Epithelial cell of esophagus (primary cell): ENCODE data around the gene PEMT.

Source experiments
- DNase-seq: peaks from one replicate; pipeline ENCODE4 v3.0.0; 2010; ENCODE audit warnings: low read depth
- H3K4me3 ChIP-seq: 2 replicates; pipeline ENCODE4 v1.5.1; 2011; ENCODE audit warnings: mild to moderate bottlenecking, low read length, control low read depth
- TF ChIP-seq, protein P1 (sequence below): IDR thresholded peaks from 2 replicates; pipeline ENCODE4 v1.5.1; 2011; ENCODE audit warnings: low read depth, mild to moderate bottlenecking, low read length, control low read depth, inconsistent platforms; ENCODE audit not compliant: insufficient read depth; ENCODE audit errors: missing control alignments

PEMT gene

DNA sequence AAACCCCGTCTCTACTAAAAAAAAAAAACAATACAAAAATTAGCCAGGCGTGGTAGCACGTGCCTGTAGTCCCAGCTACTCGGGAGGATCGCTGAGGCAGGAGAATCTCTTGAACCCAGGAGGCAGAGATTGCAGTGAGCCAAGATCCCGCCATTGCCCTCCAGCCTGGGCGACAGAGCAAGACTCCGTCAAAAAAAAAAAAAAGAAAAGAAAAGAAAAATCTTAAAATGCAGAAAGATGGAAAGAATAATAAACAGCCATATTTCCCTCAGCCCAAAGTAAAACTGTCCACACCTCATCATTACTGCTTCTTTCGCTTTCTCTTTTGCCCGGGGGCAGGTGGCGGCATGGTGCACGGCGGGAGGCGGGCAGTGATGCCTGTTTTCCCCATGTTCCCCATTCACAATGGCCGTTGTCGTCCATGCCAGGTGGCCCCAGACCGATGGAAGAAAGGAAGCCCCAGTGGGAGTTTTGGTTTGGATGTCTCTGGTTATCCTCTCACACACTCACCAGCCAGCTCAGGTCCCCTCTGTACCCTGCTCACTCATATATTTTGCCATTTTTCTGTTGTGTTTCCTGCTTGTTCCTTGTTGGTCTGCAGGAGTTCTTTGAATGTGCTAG is 37.0 kb upstream of the PEMT start:
- H3K4me3 ChIP-seq: no peak overlapping the region
- no peak for DNase-seq
- TF ChIP-seq, protein P1, sequence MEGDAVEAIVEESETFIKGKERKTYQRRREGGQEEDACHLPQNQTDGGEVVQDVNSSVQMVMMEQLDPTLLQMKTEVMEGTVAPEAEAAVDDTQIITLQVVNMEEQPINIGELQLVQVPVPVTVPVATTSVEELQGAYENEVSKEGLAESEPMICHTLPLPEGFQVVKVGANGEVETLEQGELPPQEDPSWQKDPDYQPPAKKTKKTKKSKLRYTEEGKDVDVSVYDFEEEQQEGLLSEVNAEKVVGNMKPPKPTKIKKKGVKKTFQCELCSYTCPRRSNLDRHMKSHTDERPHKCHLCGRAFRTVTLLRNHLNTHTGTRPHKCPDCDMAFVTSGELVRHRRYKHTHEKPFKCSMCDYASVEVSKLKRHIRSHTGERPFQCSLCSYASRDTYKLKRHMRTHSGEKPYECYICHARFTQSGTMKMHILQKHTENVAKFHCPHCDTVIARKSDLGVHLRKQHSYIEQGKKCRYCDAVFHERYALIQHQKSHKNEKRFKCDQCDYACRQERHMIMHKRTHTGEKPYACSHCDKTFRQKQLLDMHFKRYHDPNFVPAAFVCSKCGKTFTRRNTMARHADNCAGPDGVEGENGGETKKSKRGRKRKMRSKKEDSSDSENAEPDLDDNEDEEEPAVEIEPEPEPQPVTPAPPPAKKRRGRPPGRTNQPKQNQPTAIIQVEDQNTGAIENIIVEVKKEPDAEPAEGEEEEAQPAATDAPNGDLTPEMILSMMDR: no peak

DNA sequence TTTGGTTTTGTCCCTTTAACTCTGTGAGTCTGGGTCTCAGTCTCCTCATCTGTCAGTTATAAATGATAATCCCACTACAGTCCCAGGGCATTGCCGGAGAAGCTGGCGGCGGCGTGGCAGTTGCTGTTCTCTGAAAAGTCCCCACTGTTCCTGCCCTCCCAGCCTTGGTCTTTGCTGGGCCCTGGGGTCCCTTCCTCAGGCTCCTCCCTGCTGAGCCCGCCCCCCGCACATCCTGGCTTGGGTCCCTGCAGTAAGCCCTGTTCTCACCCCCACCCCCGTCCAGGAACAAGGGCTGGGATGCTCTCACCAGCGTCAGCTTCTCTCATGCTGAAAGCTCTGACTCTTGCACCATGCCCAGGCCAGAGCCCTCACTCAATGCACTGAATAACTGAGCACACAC is 35.3 kb upstream of the PEMT start:
- no peak for DNase-seq
- no peak overlapping the region for H3K4me3 ChIP-seq
- TF ChIP-seq, protein P1: no peak

DNA sequence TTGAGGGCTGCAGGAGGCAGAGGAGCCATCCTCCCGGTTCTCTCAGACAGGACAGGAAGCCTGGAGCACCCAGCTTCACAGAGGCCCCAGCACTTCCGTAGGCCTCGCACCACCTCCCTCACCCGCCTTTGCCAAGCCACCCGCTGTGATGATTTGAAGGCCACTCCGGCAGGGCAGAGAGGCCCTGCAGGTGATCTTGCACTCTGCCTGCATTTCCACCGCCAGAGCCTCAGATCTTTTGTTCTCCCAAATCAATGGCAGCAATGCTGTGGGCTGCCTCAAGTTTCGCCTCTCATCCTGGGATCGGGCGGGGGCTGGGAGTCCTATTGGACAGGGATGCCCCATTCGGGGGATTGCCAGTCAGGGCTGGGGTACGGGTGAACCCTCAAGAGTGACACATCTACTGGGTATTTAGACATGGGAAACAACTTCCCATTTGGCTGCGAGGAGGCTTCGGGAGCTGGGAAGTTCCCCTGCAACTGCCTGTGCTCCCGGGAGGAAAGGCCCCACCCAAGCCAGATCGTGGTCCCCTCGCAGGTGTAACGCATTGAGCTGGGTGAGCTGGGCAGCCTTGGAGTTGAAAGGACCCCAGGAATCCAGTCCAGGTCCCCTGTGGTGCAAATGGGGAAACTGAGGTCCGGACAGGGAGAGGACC is 34.8 kb upstream of the PEMT start:
- no peak for DNase-seq
- TF ChIP-seq, protein P1: no peak
- no peak overlapping the region for H3K4me3 ChIP-seq

DNA sequence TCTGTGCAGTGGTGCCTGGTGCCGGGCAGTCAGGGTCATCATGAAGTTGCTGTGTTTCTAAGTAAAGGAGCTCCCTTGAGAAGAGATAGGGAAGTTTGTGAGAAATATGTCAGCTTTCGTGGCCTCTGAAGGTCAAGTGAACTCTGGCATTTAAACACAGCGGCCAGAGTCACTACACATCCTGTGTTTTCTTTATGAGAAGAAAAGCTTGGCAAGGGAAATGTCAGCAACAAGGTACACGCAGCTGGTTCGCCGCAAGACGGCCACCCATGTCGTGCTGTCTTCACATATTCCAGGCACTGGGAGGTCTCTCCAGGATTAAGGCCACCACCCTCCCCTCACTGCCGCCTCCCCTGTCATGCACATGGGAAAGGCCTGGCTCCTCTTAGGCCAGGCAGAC is 33.2 kb upstream of the PEMT start:
- no peak for DNase-seq
- TF ChIP-seq, protein P1: no peak
- H3K4me3 ChIP-seq: no peak overlapping the region

- DNase-seq: no peak
- TF ChIP-seq, protein P1: no peak
- H3K4me3 ChIP-seq: no peak overlapping the region
These were observed 32.4 kb upstream of the PEMT start for GRCh38 chr17:17623904-17624303.

DNA sequence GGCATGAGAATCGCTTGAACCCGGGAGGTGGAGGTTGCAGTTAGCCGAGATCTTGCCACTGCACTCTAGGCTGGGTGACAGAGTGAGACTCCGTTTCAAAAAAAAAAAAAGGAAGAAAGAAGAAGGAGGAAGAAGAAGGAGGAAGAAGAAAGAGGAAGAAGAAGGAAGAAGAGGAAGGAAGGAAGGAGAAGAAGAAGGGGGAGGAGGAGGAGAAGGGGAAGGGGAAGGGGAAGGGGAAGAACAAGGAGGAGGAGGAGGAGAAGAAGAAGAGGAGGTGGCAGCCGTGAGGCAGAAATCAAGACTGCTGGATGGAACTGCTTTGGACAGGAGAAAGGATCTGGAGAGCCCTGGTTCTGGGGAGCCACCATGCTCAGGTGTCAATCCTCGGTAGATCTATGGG is 29.7 kb upstream of the PEMT start:
- TF ChIP-seq, protein P1: no peak
- no peak for DNase-seq
- H3K4me3 ChIP-seq: no peak overlapping the region

DNA sequence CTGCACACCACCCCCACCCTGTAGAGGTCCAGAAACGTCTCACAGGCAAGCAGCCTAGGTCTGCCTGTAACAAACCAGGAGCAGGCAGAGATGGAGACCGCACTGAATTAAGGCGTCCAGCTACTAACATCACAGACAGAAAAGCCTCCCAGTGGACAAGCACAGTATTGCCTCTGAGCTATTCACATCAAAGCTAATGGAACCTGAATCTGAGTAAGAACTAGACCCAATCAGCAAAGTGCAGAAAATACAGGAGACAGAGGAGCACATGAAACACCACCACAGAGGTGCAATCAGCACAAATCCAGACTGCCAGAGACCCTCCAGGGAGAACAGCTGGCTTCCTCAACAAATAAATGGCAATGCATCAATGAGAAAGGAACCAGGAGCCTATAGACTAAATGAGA is 22.2 kb upstream of the PEMT start:
- DNase-seq: peak; percentile 75
- H3K4me3 ChIP-seq: no peak overlapping the region
- TF ChIP-seq, protein P1: peak; percentile 89
